Upper lobe of left lung (tissue), 4 donors: ENCODE data around the gene SIRPA.

ENCODE experiments used
- EP300 ChIP-seq, 4 donors: sonication (generic); formaldehyde crosslinking; IDR thresholded peaks; one replicate each; pipeline ENCODE4 v1.5.1; 2017; ENCODE audit warnings: antibody characterized with exemption in 4 of 4, control low read depth in 2 of 4
- POLR2A ChIP-seq, 4 donors: fragments of 450-650 bp; IDR thresholded peaks; one replicate each; pipeline ENCODE4 v1.5.1; 2016 to 2017; ENCODE audit warnings: antibody characterized with exemption in 4 of 4, mild to moderate bottlenecking in 2 of 4
- POLR2AphosphoS5 ChIP-seq, 2 donors: sonication (generic); formaldehyde crosslinking; IDR thresholded peaks; one replicate each; pipeline ENCODE4 v1.5.1; 2017; ENCODE audit warnings: antibody characterized with exemption in 2 of 2
- TF ChIP-seq, protein P1 (sequence below), 6 experiments: fragments of 450-650 bp in 4 of 6; fragments of 200-600 bp in 2 of 6; sonication (generic) in 2 of 6; IDR thresholded peaks; one replicate each; pipeline ENCODE4 v1.5.1; 2016 to 2019; ENCODE audit warnings: antibody characterized with exemption in 6 of 6

DNA sequence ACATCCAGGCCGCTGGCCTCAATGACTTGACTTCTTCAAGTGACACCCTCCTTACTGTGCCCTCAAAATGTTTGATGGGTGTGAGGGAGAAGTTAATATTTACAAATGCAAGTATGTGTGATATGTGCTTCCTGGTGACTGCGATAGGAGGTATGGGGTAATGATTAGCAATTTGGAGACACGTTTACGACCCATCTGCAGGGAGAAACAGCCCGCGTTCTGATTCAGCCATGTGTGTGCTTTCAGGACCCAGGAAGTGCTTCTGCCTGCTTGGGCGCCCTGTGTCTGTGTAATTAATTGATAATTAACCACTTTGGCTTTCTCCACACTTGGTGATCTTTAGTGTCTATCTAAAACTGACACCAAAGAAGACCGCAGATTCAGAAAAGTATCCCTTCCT lies 25.0 kb downstream of the SIRPA start:
- TF ChIP-seq, protein P1, sequence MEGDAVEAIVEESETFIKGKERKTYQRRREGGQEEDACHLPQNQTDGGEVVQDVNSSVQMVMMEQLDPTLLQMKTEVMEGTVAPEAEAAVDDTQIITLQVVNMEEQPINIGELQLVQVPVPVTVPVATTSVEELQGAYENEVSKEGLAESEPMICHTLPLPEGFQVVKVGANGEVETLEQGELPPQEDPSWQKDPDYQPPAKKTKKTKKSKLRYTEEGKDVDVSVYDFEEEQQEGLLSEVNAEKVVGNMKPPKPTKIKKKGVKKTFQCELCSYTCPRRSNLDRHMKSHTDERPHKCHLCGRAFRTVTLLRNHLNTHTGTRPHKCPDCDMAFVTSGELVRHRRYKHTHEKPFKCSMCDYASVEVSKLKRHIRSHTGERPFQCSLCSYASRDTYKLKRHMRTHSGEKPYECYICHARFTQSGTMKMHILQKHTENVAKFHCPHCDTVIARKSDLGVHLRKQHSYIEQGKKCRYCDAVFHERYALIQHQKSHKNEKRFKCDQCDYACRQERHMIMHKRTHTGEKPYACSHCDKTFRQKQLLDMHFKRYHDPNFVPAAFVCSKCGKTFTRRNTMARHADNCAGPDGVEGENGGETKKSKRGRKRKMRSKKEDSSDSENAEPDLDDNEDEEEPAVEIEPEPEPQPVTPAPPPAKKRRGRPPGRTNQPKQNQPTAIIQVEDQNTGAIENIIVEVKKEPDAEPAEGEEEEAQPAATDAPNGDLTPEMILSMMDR (IDR thresholded peaks at IDR 0.05): no peak
- no peak for TF ChIP-seq POLR2A (IDR thresholded peaks at IDR 0.05)
- TF ChIP-seq EP300 (IDR thresholded peaks at IDR 0.05): no peak
- no peak for TF ChIP-seq POLR2AphosphoS5 (IDR thresholded peaks at IDR 0.05)
